C4-2B (cell line): ENCODE results near the gene GALNTL6.

Experiments used
- ZFX ChIP-seq: fragments of 450-650 bp; IDR thresholded peaks from 2 replicates; pipeline ENCODE4 v1.6.1; 2017
- TF ChIP-seq, protein P1 (sequence below): fragments of 450-650 bp; conservative IDR thresholded peaks from 2 replicates; pipeline ENCODE4 v1.5.1; 2017; ENCODE audit warnings: mild to moderate bottlenecking

DNA sequence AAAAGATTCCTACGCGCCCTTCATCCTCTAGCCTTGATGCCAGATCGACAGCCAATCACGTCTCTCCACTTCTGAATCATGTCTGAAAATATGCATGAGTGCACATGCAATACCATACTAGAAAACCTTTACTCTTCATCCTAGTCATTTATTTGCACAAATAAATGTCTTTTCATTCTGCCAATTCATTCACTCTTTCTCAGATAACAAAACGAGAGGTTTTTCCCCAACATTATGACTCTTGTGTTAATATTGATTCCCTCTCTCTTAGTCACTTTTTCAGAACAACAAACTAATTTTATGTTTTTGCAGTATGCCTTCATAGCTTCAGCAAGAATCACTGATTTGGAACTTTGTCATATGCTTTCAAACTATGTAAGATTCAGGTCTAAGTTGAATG is 806.0 kb downstream of the GALNTL6 start:
- TF ChIP-seq, protein P1, sequence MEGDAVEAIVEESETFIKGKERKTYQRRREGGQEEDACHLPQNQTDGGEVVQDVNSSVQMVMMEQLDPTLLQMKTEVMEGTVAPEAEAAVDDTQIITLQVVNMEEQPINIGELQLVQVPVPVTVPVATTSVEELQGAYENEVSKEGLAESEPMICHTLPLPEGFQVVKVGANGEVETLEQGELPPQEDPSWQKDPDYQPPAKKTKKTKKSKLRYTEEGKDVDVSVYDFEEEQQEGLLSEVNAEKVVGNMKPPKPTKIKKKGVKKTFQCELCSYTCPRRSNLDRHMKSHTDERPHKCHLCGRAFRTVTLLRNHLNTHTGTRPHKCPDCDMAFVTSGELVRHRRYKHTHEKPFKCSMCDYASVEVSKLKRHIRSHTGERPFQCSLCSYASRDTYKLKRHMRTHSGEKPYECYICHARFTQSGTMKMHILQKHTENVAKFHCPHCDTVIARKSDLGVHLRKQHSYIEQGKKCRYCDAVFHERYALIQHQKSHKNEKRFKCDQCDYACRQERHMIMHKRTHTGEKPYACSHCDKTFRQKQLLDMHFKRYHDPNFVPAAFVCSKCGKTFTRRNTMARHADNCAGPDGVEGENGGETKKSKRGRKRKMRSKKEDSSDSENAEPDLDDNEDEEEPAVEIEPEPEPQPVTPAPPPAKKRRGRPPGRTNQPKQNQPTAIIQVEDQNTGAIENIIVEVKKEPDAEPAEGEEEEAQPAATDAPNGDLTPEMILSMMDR = no peak
- no peak for TF ChIP-seq ZFX
